HepG2 (cell line): Measurements from ENCODE around the gene SLC16A3. TPM values are rescaled to one million over a fixed set of nuclear protein-coding genes. Genes with fewer than 3 reads are reported as not detected.

Source experiments
- ATAC-seq: fragments of 200-7000 bp; cut with Tn5 transposase; 3 replicates; pipeline ENCODE4 v1.9.1; 2020; ENCODE audit warnings: mild to moderate bottlenecking, moderate library complexity
- BruUV-seq: library from RNA; stranded (reverse); fragments of 400-500 nt; replicated peaks from 2 replicates; lab custom pipeline; 2021; lab: Mats Ljungman, UMichigan
- CTCF ChIA-PET: fragments of 300-600 bp; formaldehyde crosslinking; extraction: SDS; loops from one replicate; lab custom pipeline; 2021; ENCODE audit warnings: low total read pairs, inconsistent platforms, low intra/inter-chr PET ratio; lab: Yijun Ruan, JAX
- POLR2A ChIA-PET: fragments of 350-600 bp; sonication (Branson Sonifier 250); formaldehyde crosslinking; loops from one replicate; lab custom pipeline; 2020; ENCODE audit warnings: antibody characterized with exemption, inconsistent platforms; lab: Yijun Ruan, JAX
- DNase-seq: peaks from one replicate; pipeline ENCODE4 v3.0.0-alpha.2; 2015; ENCODE audit warnings: low spot score
- FAIRE-seq: peaks from 3 replicates; lab custom pipeline; 2011; peaks lifted over from hg19 to GRCh38; lab: Jason Lieb, UNC
- H2AFZ ChIP-seq: one replicate; pipeline ENCODE4 v1.6.1; 2011; ENCODE audit warnings: low read length, inconsistent platforms
- H3K27ac ChIP-seq: fragments of 300-600 bp; 3 replicates; pipeline ENCODE4 v1.8.0; 2011; ENCODE audit warnings: mixed run types, mild to moderate bottlenecking, mixed read lengths, low read length, inconsistent platforms; ENCODE audit not compliant: insufficient read depth; ENCODE audit errors: extremely low read length
- H3K27me3 ChIP-seq, 2 experiments: fragments of 200-600 bp in 1 of 2; 2 replicates in 1 of 2; 3 replicates in 1 of 2; pipeline versions ENCODE4 v1.6.0 to v1.8.0; 2011; ENCODE audit warnings: low read length in 2 of 2, mild to moderate bottlenecking in 2 of 2, moderate library complexity in 2 of 2, inconsistent platforms in 1 of 2; ENCODE audit not compliant: insufficient read depth in 2 of 2, control insufficient read depth in 1 of 2
- H3K36me3 ChIP-seq, 2 experiments: fragments of 200-600 bp in 1 of 2; replicated peaks in 1 of 2; 2 replicates in 1 of 2; 3 replicates in 1 of 2; pipeline versions ENCODE4 v1.5.1 to v1.8.0; 2011; ENCODE audit warnings: low read length in 2 of 2, inconsistent platforms in 1 of 2; ENCODE audit not compliant: insufficient read depth in 2 of 2, control insufficient read depth in 1 of 2
- H3K4me1 ChIP-seq: 2 replicates; pipeline ENCODE4 v1.5.1; 2012; ENCODE audit warnings: low read length, inconsistent platforms; ENCODE audit not compliant: insufficient read depth
- H3K4me2 ChIP-seq: 2 replicates; pipeline ENCODE4 v1.6.0; 2011; ENCODE audit warnings: low read depth, low read length, inconsistent platforms
- H3K4me3 ChIP-seq, 3 experiments: fragments of 200-600 bp in 1 of 3; sonication (generic), shearing (Covaris generic) in 1 of 3; replicated peaks in 1 of 3; 2 replicates each; pipeline ENCODE4 v1.5.1; 2011 to 2016; ENCODE audit warnings: low read length in 3 of 3, inconsistent platforms in 2 of 3, low read depth in 2 of 3, mild to moderate bottlenecking in 2 of 3, control low read depth in 1 of 3, mixed read lengths in 1 of 3; ENCODE audit not compliant: insufficient read depth in 1 of 3
- H3K79me2 ChIP-seq: one replicate; pipeline ENCODE4 v1.6.1; 2011; ENCODE audit warnings: low read length, inconsistent platforms; ENCODE audit not compliant: insufficient read depth
- H3K9ac ChIP-seq: 2 replicates; pipeline ENCODE4 v1.6.0; 2011; ENCODE audit warnings: mild to moderate bottlenecking, low read depth, low read length, inconsistent platforms; ENCODE audit not compliant: insufficient read depth
- H3K9me3 ChIP-seq: 2 replicates; pipeline ENCODE4 v1.5.1; 2012; ENCODE audit warnings: mild to moderate bottlenecking, low read length
- H4K20me1 ChIP-seq: 2 replicates; pipeline ENCODE4 v1.6.0; 2011; ENCODE audit warnings: inconsistent platforms, mild to moderate bottlenecking, low read length, moderate library complexity; ENCODE audit not compliant: insufficient read depth
- LBX2 ChIP-seq: sonication (generic); formaldehyde crosslinking; IDR thresholded peaks from 2 replicates; pipeline ENCODE4 v1.5.0; 2020; ENCODE audit warnings: missing genetic modification reagents, mild to moderate bottlenecking, borderline replicate concordance
- RBFOX2 ChIP-seq: fragments of 200-400 bp; formaldehyde crosslinking; IDR thresholded peaks from 2 replicates; pipeline ENCODE4 v1.6.1; 2017; ENCODE audit warnings: low read depth, mild to moderate bottlenecking, low read length
- SMYD3 ChIP-seq: sonication (generic); formaldehyde crosslinking; IDR thresholded peaks from 2 replicates; pipeline ENCODE4 v1.8.1; 2023; ENCODE audit warnings: mild to moderate bottlenecking, missing genetic modification reagents
- SNRNP70 ChIP-seq: fragments of 200-400 bp; formaldehyde crosslinking; IDR thresholded peaks from 2 replicates; pipeline ENCODE4 v1.6.1; 2017; ENCODE audit warnings: mild to moderate bottlenecking, low read depth, low read length, moderate library complexity
- TRIM22 ChIP-seq: fragments of 450-650 bp; IDR thresholded peaks from 2 replicates; pipeline ENCODE4 v1.6.1; 2017
- WIZ ChIP-seq: sonication (generic); formaldehyde crosslinking; IDR thresholded peaks from 2 replicates; pipeline ENCODE4 v1.5.1; 2020; ENCODE audit warnings: mild to moderate bottlenecking, missing genetic modification reagents
- ZNF253 ChIP-seq: sonication (generic); formaldehyde crosslinking; IDR thresholded peaks from 2 replicates; pipeline ENCODE4 v1.8.0; 2022; ENCODE audit warnings: mild to moderate bottlenecking, missing genetic modification reagents, borderline replicate concordance
- ZNF557 ChIP-seq: sonication (generic); formaldehyde crosslinking; IDR thresholded peaks from 2 replicates; pipeline ENCODE4 v1.4.0; 2020; ENCODE audit warnings: missing genetic modification reagents
- ZNF687 ChIP-seq: sonication (generic); formaldehyde crosslinking; IDR thresholded peaks from 2 replicates; pipeline ENCODE4 v1.5.1; 2020; ENCODE audit warnings: mild to moderate bottlenecking, missing genetic modification reagents, moderate library complexity
- ZNF878 ChIP-seq: sonication (generic); formaldehyde crosslinking; IDR thresholded peaks from 2 replicates; pipeline ENCODE4 v1.8.1; 2023; ENCODE audit warnings: mild to moderate bottlenecking, missing genetic modification reagents, moderate library complexity
- WGBS: methylation state at CpG from one replicate; pipeline ENCODE4 v1.1.6; 2017; ENCODE audit warnings: low lambda C conversion rate; 5-methylcytosine and 5-hydroxymethylcytosine counted together
- in situ Hi-C: cut with HindIII; loops from 2 replicates; pipeline ENCODE4 v1.10.0; 2017; ENCODE audit warnings: low pct_unique_long_range_greater_than_20kb; ENCODE audit not compliant: extremely low pct_ligation_motif_present
- intact Hi-C: fragments of 100-400 bp; cut with micrococcal nuclease; formaldehyde crosslinking; loops from one replicate; pipeline ENCODE4 v1.10.0; 2022; ENCODE audit not compliant: unreplicated experiment
- polyA plus RNA-seq, 8 experiments: library from polyadenylated mRNA; depleted of rRNA in 3 of 8; stranded (reverse) in 7 of 8; unstranded in 1 of 8; fragments of >200 nt; fragmentation: Illumina TruSeq in 4 of 8; extraction: Trizol in 4 of 8; gene quantifications; 2 replicates each; pipeline versions ENCODE4 v1.2.1 to v1.2.3, GENCODE V29; 2011 to 2016; ENCODE audit warnings: low read depth in 4 of 8, missing spikeins in 1 of 8, mixed read lengths in 1 of 8; ENCODE audit not compliant: insufficient read depth in 1 of 8
- total RNA-seq, 5 experiments: library from RNA; depleted of rRNA; stranded (reverse); fragments of >200 nt; fragmentation: Illumina TruSeq; extraction: Trizol; gene quantifications; 2 replicates each; pipeline ENCODE4 v1.2.3, GENCODE V29; 2016; ENCODE audit warnings: low read depth in 1 of 5

The SLC16A3 gene
- total and polyA plus RNA-seq, 2 of the 13 experiments (the other 11 are each of a cell fraction or from before 2014, with no cell fraction given), result 242 to 349 TPM

- no peak overlapping the region for H3K9ac ChIP-seq
- peak overlapping the region; percentile 3 for H3K27ac ChIP-seq
- no peaks in the 10 kb centered on the region for H3K27me3 ChIP-seq
- no TSS peak for BruUV-seq
- peaks cover 55% of the 10 kb centered on the region for H3K4me1 ChIP-seq
- H3K79me2 ChIP-seq, result peaks cover 87% of the 10 kb centered on the region
- H3K4me3 ChIP-seq, result no peak overlapping the region
- peaks cover 66% of the 10 kb centered on the region for H4K20me1 ChIP-seq
- CTCF ChIA-PET, result no interaction called here
- no peak overlapping the region; the same call in 1 of the 2 replicates for H3K4me2 ChIP-seq
- TF ChIP-seq RBFOX2, result no peak
- TF ChIP-seq LBX2 (CRISPR knock-in tag), result no peak
- no peak for TF ChIP-seq ZNF878 (CRISPR knock-in tag)
- TF ChIP-seq TRIM22, result no peak
- TF ChIP-seq WIZ, result no peak
- no peak for TF ChIP-seq ZNF253
- TF ChIP-seq SMYD3 (CRISPR knock-in tag), result no peak
- no peak for TF ChIP-seq ZNF557 (CRISPR knock-in tag)
- no peak for TF ChIP-seq ZNF687 (CRISPR knock-in tag)
- TF ChIP-seq SNRNP70, result no peak
- WGBS, result 97% methylated on average over 10 of the region's 10 CpGs
- POLR2A ChIA-PET, result interaction anchor here (8.0 to 10.6 kb wide), 2 partner anchors 24 to 26 kb away, joined by 65 to 119 read pairs; no protein-coding TSS in a partner anchor
- FAIRE-seq (no peak), ATAC-seq (no peak), DNase-seq (no peak)
- no peaks in the 10 kb centered on the region for H3K9me3 ChIP-seq
- no peak overlapping the region for H2AFZ ChIP-seq
- in situ Hi-C loops (no loop called here), intact Hi-C loops (loop anchor here (2.0 kb wide), 1 partner anchor 27 kb away; no protein-coding TSS in a partner anchor)
- peaks cover 29 to 65% of the 10 kb centered on the region in 2 experiments for H3K36me3 ChIP-seq
Measured at GRCh38 chr17:82266142-82266541, 37.3 kb downstream of the SLC16A3 start.
